ENCODE data around the gene LMOD2.
"Not testable (repeated sequence)": the region's sequence is repeated elsewhere in the genome, so short reads cannot be mapped to it uniquely, and the experiment has no call there.

The LMOD2 gene

DNA sequence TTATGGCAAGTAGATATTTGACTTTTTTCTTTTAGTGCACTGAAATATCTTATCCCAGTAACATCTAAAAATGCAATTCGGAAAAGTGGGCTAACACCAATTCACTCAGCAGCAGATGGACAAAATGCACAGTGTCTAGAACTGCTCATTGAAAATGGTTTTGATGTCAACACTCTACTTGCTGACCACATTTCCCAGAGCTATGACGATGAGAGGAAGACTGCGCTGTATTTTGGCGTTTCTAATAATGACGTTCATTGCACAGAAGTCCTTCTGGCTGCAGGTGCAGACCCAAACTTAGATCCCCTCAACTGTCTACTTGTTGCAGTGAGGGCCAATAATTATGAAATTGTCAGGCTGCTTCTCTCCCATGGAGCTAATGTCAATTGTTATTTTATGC is 26.8 kb upstream of the LMOD2 start:
- no peak overlapping the region for H3K4me3 ChIP-seq (ENCODE audit: low read length)
- DNase-seq (ENCODE audit: low read depth) = no peak
- TF ChIP-seq, protein P1, sequence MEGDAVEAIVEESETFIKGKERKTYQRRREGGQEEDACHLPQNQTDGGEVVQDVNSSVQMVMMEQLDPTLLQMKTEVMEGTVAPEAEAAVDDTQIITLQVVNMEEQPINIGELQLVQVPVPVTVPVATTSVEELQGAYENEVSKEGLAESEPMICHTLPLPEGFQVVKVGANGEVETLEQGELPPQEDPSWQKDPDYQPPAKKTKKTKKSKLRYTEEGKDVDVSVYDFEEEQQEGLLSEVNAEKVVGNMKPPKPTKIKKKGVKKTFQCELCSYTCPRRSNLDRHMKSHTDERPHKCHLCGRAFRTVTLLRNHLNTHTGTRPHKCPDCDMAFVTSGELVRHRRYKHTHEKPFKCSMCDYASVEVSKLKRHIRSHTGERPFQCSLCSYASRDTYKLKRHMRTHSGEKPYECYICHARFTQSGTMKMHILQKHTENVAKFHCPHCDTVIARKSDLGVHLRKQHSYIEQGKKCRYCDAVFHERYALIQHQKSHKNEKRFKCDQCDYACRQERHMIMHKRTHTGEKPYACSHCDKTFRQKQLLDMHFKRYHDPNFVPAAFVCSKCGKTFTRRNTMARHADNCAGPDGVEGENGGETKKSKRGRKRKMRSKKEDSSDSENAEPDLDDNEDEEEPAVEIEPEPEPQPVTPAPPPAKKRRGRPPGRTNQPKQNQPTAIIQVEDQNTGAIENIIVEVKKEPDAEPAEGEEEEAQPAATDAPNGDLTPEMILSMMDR (IDR thresholded peaks at IDR 0.05; ENCODE audit: insufficient read depth, low read depth, low read length, missing control alignments) = no peak

DNA sequence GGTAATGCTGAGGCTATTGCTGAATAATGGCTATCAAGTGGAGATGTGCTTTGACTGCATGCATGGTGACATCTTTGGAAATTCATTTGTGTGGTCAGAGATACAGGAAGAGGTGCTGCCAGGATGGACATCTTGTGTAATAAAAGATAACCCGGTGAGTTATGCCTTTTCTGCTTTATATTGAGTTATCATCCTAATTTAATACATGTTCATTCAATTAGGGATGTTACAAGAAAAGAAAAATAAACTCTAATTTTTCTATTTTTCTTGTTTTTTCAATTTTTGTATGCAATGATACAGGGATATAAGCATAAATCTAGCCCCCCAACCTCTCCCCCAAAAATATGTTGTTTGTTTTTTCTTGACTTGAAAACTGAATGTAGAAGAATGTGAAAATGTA is 26.4 kb upstream of the LMOD2 start:
- TF ChIP-seq, protein P1 (IDR thresholded peaks at IDR 0.05; ENCODE audit: insufficient read depth, low read depth, low read length, missing control alignments) = no peak

DNA sequence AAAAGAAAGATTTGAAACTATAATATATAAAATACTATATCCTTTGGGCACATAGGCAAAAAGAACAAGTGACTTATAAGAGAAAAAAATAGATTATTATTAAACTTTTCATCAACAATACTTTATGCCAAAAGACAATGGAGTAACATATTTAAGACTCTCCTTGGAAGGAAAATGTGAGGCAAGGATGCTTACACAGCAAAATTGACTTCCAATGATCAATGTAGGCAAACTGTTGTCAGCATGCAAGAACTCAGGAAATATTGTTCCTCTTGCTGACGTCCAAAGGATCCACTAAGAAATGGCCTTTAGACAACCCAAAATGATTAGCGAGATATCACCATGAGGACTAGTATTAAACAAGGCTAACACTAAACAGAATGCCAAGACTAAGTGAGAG is 22.9 kb upstream of the LMOD2 start:
- DNase-seq (ENCODE audit: low read depth) = no peak
- TF ChIP-seq, protein P1 (IDR thresholded peaks at IDR 0.05; ENCODE audit: insufficient read depth, low read depth, low read length, missing control alignments) = no peak
- no peak overlapping the region for H3K4me3 ChIP-seq (ENCODE audit: low read length)

More for the DNA sequence above, 26.4 kb upstream of the LMOD2 start:
- H3K4me3 ChIP-seq (ENCODE audit: low read length) = no peak overlapping the region
- DNase-seq (ENCODE audit: low read depth) = no peak

DNA sequence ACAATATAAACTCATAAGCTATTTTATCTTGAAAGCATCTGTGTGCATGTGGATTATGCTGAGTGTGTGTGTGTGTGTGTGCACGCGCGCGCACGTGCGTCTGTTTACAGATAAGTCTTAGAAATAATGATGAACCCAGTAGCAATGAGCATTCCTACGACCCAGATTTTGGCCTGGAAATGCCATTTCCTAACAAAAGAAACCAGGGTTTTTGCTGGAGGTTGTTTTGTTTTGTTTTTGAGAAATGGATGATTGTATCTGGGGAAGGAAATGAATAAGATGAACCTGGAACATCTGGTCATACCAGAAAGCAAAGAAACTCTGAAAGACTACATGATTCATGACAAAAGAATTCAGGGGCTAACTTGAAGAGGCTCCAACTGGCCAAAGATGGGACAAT is 22.1 kb upstream of the LMOD2 start:
- DNase-seq (ENCODE audit: low read depth) = peak; percentile 74
- H3K4me3 ChIP-seq (ENCODE audit: low read length) = no peak overlapping the region
- TF ChIP-seq, protein P1 (IDR thresholded peaks at IDR 0.05; ENCODE audit: insufficient read depth, low read depth, low read length, missing control alignments) = no peak

DNA sequence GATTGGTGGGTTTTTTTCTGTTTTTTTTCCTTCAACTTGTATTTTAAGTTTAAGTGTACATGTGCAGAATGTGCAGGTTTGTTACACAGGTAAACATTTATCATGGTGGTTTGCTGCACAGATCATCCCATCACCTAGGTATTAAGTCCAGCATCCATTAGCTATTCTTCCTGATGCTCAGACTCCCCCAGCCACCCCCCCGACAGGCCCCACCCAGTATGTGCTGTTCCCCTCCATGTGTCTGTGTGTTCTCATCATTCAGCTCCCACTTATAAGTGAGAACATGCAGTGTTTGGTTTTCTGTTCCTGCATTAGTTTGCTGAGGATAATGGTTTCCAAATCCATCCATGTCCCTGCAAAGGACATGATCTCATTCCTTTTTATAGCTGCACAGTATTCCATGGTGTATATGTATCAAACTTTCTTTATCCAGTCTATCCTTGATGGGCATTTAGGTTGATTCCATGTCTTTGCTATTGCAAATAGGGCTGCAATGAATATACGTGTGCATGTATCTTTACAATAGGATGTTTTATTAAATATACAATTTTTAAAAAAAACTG is 21.6 kb upstream of the LMOD2 start:
- not testable (repeated sequence) for DNase-seq (ENCODE audit: low read depth); H3K4me3 ChIP-seq (ENCODE audit: low read length)

DNA sequence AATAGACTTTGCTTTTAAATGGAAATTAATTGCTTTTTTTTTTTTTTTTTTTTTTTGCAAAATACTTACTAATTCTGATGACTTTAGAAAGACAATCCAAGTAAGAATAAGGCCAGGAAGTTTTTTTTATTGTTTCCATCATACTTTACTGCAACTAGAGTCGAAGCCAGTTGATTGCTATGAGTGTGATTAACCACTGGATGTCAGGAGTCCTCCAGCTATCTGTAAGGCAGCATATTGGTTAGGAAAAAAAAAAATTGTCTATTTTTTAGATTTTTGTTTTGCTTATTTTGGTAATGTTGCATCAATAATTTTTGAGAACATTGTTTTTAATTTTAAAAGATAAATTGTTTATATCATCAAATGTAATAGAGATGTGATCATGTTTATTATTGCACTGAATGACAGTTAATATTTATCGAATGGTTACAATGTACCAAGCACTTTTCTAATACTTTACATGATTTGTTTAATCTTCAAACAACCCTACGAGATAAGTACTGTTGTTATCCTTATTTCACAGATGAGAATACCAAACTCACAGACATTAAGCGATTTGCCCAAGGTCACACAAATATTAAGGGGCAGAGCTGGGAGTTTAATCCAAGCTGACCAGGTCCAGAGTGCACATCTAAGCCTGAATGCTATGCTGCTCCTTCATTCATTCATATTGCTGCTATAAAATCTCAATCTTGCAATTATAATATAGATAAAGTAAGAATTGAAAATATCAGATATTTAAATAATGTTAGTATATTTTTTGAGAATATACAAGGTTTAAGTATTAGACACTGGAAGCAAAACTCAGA is 19.9 kb upstream of the LMOD2 start:
- peak; percentile 59 for DNase-seq (ENCODE audit: low read depth)
- no peak overlapping the region for H3K4me3 ChIP-seq (ENCODE audit: low read length)
- TF ChIP-seq, protein P1 (IDR thresholded peaks at IDR 0.05; ENCODE audit: insufficient read depth, low read depth, low read length, missing control alignments) = peak; percentile 81

DNA sequence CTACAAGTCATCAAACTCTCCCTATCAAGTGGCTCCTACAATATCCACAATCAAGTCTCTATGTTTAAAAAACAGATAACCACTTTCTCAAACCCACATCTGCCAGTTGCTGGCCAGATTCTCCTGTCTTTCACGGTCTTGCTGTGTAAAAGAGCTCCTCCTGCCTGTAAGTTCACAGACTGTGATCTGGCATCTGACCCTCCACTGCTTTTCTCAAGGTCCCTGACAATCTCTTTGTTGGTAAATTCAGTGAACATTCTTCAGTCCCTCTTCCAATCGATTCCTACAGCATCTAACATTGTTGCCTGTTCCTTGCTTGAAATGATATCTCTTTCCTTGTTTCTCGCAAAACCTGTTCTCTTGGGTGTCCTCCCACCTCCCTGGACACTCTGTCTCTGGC is 18.5 kb upstream of the LMOD2 start:
- peak; percentile 40 for DNase-seq (ENCODE audit: low read depth)
- TF ChIP-seq, protein P1 (IDR thresholded peaks at IDR 0.05; ENCODE audit: insufficient read depth, low read depth, low read length, missing control alignments) = no peak
- no peak overlapping the region for H3K4me3 ChIP-seq (ENCODE audit: low read length)
